LNCAP (cell line): ENCODE results near the gene AIPL1.

Experiments
- TF ChIP-seq, protein P1 (sequence below): fragments of 450-650 bp; IDR thresholded peaks from 2 replicates; pipeline ENCODE4 v1.5.1; 2017; ENCODE audit warnings: mild to moderate bottlenecking

Gene AIPL1

DNA sequence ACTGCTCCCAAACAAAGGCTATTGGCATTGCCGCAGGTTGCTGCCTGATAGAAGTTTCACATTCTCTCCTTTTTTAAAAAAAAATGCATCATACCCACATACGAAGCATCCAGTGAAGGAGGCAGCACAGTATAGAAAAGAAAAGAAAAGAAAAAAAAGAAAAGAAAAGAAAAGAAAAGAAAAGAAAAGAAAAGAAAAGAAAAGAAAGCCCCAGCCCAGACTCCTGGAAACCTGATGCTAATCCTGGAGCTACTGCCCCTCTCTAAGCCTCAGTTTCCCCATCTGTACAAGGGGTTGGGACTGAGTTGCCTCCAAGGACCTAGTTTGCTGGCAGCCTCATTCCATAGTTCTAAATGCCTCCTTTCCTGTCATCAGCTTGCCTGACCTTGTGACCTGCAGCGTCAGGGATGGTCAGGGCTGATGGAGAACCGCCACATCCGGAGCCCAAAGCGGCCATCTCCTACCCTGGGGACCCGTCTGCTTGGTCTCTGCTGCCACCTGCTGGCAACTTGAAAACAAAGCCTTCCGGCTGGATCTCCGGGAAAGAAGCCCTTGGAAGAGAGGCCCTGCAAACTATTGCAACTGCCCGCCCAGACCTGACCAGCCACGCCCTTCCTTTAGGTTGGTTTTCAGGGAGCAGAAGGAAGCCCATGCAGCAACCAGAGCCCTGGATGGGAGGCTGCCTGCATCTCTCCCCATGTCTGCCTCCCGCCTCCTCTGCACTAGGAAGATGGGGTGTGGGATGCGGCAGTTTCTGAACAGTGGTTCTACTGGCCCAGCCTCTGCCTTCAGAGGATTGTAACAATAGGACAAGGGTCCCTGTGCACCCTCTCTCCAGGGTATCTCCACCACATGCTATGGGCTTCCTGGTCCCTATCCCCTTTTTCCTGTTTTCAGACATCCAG is 13.0 kb downstream of the AIPL1 start:
- TF ChIP-seq, protein P1, sequence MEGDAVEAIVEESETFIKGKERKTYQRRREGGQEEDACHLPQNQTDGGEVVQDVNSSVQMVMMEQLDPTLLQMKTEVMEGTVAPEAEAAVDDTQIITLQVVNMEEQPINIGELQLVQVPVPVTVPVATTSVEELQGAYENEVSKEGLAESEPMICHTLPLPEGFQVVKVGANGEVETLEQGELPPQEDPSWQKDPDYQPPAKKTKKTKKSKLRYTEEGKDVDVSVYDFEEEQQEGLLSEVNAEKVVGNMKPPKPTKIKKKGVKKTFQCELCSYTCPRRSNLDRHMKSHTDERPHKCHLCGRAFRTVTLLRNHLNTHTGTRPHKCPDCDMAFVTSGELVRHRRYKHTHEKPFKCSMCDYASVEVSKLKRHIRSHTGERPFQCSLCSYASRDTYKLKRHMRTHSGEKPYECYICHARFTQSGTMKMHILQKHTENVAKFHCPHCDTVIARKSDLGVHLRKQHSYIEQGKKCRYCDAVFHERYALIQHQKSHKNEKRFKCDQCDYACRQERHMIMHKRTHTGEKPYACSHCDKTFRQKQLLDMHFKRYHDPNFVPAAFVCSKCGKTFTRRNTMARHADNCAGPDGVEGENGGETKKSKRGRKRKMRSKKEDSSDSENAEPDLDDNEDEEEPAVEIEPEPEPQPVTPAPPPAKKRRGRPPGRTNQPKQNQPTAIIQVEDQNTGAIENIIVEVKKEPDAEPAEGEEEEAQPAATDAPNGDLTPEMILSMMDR, result peak; percentile 74

DNA sequence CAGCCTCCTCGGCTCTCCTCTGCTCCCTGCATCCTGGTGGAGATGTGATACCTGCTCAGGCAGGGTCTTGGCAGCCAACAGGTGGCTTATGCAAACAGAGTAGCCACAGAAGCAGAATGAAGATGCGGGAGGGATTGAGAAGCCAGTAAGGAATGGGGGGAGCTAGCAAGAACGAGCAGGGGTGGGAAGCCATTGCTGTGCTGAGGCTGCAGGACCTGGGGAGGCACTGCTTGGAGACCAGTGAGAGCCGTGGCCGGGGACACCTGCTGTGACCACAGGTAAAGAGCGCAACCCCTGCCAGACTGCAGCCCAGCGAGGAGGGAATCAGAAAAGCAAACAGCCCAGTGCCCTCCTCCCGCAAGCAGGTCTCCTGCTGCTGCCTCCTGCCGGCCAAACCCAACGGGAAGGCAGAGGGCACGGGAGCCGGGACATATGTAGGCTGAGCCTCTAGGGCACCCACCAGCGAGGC is 14.7 kb downstream of the AIPL1 start:
- TF ChIP-seq, protein P1, result peak; percentile 49

DNA sequence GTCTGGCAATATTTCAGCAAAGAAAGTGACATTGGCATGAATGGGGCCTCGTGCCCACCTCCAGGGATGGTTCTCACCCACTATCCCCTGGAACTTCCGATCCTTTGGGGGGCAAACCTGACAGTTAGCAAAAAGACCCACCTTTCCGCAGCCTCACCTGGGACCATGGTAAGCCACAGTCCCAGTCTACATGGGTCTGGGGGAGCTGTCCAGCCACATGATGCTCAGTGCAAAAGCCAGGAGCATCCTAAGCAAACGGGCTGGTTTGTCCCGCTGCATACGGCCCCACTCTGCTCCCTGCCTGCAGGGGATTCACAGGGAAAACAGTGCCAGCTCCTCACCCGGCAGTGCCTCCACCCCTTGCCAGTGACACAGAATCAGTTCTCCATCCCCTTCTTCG is 19.3 kb downstream of the AIPL1 start:
- TF ChIP-seq, protein P1, result no peak

DNA sequence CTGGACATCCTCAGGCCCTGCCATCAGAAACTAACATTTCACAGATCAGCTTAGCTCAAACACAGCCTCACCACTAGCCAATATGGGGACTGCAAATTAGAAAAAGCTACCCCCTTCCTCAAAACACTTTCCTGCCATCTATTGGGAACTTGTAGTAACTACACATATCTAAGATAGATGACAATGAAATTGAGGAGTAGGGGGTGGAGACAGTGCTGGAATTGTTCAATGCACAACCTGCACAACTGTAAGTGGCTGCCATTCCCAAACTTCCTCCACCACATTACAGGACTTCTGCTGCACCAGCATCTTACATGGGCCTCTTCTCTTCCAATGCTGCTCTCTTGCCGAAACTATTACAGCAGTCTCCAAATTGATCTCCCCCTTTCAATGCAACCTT is 21.9 kb downstream of the AIPL1 start:
- TF ChIP-seq, protein P1, result peak; percentile 51

- TF ChIP-seq, protein P1, result no peak
Measured at GRCh38 chr17:6408735-6409134, 26.2 kb downstream of the AIPL1 start.

DNA sequence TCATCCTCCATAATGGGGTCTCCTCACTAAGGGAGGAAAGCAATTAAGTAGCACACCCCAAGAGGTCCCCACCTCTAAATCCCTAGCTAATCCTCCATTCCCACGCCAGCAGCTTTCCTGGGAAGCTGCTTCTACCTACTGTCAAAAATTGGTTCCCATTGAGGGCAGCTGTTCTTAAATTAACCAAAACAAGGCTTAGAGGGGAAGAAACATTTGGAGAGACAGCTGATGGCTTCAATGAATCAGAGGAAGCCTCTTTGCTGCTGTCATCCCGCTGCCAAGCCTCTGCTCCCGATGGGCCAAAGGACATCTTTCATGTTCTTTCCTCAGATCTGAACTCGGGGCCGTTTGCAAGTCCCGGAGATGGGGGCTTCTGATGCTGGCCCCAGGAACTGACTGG is 26.6 kb downstream of the AIPL1 start:
- TF ChIP-seq, protein P1, result no peak

DNA sequence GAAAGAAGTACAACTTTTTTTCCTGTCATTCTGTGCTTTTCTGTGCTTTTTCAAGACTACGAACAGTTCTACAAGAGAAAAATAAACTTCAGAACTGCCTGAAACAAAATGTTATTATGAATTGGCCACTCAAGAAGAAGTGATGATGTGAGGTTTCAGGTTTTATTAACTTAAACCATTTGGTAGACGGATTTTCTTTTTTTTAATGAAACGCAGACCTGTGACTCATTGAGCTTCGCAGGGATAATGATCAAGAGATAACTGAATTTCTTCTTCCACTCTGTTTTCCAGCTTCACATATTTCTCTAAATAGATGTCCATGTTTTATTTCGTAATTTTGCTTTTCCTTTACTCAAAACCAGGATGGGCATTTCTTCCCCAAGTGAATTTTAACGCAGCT is 32.7 kb downstream of the AIPL1 start:
- TF ChIP-seq, protein P1, result no peak
